NOMO-1 treated with dmso at 0.1 percent for 144 hours (cell line): ENCODE data around the gene HMGB4.

Experiments used
- DNase-seq: peaks from one replicate; lab custom pipeline; 2025; ENCODE audit not compliant: unreplicated experiment; lab: John Stamatoyannopoulos, UW

The HMGB4 gene

DNA sequence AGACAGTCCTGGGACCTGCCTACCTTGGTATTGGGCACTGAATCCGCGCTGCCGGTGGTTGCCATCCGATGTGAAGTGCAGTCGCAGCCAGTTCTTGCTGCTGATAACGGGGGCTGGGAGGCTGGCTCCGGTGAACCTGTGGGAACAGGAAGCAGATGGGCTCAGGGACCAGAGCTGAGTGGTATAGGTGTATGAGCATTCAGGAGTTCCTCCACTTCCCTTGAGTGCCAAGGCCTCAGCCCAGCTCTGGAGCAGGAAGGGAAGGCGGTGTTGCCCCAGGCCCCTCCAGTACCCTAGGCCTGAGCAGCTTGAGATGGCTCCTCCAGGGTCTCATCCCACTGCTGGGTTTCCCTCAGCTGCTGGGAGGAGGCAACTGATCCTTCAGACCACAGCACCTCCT is 17.0 kb upstream of the HMGB4 start:
- no peak for DNase-seq

DNA sequence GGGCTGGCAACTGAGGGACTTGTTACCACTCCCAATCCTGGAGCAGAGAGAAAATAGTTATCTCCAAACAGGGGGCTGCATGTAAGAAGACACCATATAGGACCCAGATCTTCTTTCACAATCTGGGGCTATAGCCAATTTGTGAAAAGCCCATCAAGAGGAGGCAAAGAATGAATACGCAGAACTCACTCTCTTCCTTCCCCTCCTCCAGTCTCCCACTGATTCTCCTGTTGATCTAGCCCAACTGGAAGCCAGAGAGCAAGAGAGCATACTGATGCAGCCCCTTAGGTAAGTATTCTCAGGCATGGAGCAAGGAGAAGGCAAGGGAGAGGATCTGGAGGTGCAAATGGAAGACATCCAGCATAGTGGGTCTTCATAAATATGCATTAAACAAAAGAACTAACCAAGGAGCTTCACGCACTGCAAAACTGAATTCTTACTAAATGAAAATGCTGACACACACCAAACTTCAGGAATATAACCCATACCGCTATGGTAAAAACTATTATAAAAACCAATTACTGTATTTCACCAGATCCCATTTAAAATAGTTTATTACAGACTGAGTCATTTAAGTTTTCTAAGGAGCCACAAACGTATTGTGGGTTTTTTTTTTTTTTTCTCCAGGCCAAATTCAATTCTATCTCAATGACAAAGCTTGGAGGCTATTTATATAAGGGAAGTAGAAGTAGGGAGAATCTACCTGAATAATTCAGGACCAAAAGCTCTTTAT is 15.5 kb upstream of the HMGB4 start:
- DNase-seq, result no peak

DNA sequence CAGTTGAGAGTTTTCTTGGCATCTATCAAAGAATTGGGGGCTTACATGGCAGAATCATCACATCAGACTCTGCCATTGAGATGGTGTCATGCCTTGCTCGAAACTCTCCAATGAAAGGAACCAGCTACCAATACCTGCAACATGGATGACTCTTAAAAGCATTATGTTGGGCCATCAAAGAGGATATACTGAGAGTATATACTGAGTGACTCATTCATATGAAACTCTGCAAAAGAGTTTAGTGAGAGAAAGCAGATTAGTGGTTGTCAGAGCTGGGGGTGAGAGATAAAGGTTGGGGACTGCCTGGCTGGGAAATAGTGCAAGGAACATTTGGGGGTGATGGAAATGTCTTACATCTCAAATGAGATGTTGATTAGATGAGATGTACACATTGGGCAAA is 14.7 kb upstream of the HMGB4 start:
- DNase-seq, result no peak

DNA sequence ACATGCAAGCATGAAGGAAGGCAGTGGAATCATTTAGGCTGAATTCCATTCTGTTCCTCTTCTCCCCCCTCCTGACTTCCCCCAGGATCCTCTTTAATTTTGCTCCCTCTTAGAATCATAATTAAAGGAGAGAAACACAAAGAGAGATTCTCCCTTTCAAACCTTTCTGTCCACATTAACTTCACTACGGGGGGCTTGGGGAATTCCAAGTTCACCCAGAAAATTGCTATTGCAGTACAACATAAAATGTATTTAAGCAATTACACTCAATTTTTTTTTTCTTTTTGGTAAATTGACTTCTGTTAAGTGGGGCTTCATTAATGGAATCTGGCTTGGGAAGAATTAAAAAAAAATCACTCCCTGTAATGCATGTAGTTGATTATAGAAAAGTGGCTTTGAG is 13.4 kb upstream of the HMGB4 start:
- DNase-seq, result no peak

DNA sequence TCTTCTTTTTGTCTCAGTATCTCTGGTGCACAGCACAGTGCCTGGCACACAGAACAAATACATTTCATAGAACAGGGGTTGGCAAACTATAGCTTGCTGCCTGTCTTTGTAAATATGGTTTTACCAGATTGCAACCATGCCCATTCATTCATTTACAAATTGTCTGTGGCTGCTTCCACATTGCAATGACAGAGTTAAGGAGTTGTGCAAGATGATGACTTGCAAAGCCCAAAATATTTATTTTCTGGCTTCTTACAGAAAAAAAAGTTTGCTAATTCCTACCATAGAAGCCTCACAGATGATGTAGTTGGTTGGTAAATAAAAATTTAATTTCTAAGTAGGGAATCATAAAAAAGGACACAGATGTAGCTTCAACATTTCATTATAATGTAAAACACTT is 11.2 kb upstream of the HMGB4 start:
- DNase-seq, result peak; percentile 3

DNA sequence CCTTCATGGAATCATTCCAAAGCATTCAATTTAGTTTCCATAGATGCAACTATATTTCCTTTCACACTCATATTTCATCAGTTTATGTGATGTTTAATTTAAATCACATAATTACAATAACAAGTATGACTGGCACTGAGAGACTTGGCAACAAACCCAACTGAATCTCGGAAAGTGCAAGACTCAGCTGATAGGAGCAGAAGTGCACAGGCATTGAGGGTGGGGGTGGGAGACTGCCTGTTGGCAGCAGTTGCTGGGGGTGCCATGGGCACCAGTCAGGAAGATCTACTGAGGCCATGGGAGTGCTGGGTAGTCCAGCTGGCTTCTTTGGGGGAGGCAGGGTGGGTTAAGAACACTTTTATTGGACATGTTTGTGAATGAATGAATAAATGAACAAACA is 10.4 kb upstream of the HMGB4 start:
- DNase-seq, result no peak

DNA sequence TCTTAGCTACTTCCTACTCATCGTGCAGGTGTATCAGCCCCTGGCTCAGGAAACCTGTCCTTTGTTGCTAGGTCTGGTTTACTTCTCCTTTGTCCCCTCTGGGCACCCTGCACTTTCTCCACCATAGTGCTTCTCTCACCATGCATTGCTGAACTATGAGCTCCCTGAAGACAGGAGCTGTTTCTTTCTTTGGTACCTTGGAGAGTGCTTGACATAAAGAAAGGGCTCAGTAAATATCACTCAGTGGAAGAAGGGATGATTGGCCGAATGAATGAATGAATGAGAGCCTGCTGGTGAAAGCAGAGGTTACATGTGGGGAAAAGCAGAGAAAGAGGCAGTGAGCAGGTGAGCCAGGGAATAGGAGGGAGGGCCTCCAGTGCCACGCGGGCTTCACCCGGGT is 9.8 kb upstream of the HMGB4 start:
- no peak for DNase-seq

DNA sequence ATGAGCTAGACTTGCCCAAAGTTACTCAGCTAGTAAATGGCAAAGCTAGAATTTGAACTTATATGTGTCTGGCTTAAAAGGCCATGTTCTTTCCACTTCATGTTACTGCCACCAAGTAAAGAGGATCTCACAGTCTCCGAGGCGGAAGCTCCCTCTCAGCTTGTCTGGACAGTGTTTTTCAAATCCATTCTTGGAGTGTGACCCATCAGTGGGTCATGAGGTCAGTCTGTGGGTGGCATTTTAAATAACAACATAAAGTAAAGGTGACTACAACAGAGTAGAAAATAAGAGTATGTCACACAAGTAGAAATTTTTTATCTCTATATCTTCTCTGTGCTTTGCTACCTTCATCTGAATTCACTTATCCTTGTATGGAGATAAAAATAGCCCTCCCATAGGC is 3.2 kb upstream of the HMGB4 start:
- DNase-seq, result no peak

DNA sequence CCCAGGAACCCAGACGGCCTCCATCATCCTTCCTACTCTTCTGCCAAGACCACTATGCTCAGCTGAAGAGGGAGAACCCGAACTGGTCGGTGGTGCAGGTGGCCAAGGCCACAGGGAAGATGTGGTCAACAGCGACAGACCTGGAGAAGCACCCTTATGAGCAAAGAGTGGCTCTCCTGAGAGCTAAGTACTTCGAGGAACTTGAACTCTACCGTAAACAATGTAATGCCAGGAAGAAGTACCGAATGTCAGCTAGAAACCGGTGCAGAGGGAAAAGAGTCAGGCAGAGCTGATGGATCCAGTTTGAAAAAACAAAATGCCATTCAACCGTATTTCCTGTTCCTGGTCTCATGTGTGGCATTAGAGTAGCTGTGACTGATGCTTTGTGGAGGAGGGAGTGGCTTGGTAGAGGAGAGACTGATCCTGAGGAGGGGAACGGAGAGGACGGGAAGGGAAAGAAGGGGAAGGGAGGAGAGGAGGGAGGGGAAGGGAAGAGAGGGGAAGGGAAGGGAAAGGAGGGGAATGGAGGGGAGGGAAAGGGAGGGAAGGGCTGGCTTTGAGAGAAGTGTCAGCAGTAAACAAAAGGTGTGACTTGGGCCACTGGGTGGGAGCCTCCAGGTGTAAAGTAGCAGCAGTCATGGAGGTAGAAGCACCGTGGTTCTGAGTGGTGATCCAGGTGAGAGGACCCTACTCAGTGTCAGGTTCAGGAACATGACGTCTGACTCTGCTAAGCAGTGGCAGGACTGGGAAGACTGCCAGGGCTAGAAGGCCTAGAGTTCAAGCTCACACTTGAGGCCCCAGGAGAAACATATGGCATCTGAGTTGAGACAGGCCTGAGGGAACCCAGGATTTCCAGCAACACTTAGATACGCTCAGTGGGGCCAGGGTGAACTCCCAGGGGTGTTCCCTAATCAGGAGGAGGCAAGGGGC is 846 bp downstream of the HMGB4 start:
- DNase-seq, result no peak

DNA sequence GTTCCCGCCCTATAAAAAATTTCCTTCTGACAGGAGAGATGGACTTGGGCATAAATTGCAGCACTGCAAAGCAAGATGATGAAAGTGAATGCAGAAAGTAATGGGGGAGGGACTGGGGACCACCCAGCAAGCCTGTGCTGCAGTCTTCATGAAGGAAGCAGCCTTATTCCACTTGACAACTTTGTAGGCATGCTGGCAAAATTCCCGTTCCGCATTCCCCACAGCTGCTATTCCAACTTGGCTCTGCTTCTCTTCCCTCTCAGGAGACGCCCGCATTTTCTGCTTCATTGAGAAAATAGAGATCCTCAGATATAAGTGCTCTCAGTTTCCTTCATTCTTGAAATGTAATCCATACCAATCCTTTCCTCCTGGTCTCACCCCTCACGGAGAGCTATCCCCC is 2.4 kb downstream of the HMGB4 start:
- no peak for DNase-seq

DNA sequence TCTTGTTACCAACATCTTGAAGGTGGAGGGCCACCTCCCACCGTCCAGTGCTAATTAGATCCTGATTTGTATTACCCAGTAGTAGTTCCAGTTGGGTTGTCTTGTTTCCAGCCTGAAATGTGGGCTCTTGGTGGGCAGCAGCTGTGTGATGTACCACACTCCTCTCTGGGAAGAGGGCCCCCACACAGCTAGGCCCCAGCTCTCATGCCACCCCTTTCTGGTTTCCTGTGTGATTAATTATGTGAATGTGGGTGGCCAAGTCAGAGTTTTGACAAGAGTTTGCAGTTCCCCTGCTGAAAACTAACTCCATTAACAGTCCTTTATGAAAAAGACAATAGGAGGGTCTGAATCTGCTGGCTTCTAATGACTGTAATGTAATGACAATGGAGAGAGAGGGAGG is 3.8 kb downstream of the HMGB4 start:
- no peak for DNase-seq

DNA sequence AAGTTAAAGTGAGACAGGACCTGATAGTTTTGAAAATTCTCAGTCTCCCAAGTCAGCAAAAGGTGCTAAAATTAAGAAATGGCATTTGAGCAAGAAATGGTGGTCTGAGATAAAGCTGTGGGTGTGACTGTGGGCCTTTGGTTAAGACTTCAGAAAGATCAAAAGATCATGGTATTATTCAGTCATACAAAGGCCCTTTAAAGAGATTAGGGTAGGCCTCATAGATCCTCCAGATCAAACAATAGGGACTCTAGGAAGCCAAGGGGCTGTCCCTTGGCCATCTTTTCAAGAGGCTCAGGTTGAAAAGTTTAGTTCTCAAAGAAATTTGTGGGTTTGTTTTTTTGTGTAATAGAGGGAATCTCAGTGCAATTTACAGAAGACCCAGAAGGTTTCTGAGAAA is 8.4 kb downstream of the HMGB4 start:
- DNase-seq, result no peak

DNA sequence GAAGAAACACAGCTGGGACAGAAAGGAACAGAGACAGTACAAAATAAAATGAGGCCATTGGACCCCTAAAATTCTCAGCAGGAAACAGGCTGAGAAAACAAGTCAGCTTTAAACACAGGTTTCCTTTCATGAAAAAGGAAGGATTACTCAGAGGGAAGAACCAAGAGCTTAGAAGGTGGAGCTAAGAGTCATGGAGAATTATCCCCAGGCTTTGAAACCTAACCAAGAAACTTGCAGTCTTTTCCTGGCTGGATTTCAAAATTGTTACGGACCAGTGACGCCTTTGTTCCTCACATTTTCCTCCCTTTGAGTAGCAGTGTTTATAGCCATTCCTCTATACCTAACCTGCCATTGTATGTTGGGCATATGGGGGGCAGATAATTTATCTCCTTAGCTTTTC is 8.8 kb downstream of the HMGB4 start:
- no peak for DNase-seq

DNA sequence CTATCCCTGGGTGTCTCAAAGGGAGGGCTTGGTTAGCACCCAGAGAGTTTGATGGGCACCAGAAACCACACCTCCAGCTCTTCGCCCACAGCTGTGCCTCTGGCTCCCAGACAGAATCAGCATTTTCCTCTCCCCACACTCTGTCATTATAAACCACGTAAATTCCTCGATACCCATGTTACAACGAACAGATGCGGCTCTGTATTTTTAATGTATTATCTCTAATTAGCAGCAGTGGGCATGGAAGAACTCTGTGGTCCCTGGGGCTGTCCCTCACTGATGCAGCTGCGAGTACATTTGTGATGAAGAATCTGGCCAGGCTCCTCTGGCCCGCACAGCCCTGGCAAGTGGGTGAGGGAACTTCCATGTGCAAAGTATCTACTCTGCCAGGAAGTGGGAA is 10.8 kb downstream of the HMGB4 start:
- no peak for DNase-seq

DNA sequence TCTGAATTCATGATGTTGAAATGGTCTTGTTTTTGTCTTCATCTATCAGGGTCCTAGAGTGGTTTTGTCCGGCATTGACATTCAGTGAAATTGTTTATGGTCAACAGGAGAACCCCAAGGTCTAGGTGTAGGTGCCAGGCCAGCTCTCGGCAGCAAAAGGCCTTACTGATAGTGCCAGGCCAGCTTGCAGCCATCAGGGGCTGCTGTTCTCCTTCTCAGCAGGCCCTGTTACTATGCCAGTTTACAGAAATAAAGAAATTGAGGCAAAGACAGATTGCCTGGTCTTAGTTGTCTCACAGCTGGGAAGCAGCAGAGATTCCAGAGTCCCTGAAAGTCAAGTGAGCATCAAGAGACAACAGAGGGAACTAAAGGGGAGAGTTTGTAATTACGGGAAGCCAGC is 12.0 kb downstream of the HMGB4 start:
- DNase-seq, result no peak

DNA sequence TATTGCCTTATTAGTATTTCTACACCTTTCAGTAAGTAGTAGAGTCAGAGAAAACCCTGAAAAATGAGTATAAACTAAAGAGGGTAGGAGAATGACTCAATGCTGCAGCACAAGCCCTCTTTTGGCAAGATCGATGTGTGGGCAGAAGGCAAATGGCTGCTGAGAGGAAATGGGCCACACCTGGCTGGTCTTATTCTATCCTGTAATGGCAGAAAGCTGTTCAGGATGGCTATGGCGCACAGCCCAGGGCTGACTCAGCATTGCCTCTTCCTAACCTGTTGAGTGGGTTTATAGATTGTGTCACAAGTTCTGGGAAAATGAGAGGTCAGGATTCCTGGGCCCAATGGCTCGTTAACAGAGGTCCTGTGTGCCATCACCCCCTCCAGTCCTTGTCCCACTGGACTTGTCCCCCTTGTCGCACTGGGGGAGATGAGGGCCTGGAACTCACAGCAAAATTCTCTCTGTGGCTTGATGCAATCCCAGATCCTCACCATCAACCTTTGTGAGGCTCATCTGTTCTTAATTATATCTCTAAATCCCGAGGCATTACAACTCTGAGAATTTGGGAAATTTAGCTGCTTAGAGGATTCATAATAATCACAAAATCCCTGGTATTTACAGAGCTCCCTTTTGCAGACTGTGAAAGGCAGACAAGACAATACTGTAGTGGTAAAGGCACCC is 13.2 kb downstream of the HMGB4 start:
- DNase-seq, result no peak

DNA sequence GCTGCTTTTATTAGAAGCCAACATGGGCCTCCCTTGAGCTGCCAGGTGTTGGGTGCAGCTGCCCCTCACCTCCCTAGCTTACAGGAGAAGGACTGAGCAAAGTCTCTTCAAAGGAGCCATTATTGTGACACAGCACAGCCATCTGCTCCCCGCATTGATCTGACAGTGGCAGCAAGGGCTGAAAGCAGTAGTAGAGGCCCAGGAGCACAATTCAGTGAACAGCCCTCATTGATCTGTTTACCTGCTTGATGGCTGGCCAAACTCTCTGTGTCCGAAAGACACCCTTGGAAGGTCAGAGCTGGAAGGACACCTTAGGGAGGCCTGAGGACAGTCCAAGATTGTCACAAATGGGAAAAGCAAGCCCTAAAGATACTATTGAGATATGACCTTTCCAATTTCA is 14.5 kb downstream of the HMGB4 start:
- DNase-seq, result no peak

DNA sequence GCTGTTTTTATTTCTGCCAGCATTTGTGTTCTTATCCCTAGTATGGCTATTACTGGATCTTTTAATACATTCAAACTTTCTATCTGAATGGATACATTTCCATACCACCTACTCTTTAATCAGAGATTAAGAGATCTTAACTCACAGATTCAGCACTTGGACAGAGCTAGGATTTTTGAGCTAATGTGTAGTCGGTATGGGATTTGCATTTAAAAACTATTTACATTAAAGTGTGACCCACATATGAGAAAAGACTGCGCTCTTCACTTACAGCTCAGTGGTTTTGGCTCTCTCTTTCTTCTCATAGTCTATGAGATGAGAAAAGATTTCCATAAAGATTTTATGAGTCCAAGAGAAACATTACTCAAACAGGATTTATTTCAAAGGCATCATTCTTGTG is 16.4 kb downstream of the HMGB4 start:
- DNase-seq, result no peak

DNA sequence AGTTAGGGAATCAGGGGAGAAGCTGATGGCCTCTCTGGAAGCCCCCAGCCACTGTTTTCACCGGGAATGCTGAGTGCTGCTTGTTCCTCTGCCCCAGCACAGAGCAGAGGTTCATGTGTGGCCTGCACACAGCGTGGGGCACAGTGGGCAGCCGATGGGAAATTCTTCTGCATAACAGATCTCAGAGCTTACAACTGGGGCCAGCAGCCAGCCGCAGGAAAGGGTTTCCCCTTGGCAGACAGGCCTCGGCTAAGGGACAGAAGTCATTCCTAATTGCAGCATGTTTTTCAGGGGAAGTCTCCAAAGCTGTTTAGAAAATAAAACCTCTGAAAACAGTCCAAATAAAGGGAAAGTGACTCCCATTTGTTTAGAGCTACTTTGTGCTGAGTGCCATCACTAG is 22.6 kb downstream of the HMGB4 start:
- no peak for DNase-seq

DNA sequence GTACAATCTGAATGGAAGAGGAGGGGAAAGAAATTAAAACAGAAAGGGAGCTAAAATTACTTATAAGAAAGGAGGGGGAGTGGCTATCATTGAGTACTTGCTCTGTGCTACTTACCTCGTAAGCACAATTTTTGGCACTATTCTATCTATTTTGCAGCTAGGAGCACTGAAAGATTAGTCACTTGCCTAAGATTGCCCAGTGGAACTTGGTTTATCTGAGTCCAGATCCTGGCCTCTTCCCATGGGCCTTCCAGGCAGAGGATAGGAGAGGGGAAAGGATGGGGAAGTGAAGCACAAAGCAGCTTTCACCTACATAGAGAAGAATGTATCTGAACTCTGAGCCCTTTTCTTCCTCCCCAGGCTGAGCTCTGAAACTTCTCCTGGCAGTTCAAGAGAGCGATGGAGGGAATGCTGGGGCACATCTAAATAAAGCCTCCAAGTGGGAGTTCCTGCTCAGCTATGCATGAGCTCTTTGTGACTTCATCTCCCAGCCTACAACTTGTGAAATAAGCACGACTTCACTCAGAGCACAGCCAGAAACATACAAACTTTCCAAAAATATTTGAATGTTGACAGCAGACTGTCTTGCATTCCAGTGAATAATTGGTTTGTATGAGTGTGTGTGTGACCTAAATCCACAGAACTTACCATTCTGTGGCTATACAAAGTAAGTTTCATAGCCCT is 29.4 kb downstream of the HMGB4 start:
- DNase-seq, result no peak

DNA sequence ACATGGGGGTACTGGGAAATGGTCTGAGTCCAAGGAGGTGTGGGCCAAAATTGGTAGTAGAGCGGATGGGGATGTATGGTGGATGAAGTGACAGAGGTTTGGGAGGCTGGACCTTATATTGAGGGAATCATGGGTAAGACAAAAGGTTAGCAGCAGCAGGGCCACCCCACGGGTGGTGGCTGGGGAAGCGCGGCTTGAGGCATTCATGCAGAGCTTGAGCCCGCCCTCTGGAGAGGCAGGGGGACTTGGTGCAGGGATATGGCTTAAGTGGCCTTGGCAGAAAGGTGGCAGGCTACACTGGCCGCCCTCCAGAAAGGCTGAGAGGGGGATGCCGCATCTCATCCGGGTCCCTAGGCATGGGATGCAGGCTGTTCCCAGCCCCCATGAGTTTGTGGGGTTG is 31.5 kb downstream of the HMGB4 start:
- no peak for DNase-seq
